ENCODE results near the gene GTPBP6.
"Not testable (repeated sequence)": the region's sequence is repeated elsewhere in the genome, so short reads cannot be mapped to it uniquely, and the experiment has no call there.

The GTPBP6 gene

DNA sequence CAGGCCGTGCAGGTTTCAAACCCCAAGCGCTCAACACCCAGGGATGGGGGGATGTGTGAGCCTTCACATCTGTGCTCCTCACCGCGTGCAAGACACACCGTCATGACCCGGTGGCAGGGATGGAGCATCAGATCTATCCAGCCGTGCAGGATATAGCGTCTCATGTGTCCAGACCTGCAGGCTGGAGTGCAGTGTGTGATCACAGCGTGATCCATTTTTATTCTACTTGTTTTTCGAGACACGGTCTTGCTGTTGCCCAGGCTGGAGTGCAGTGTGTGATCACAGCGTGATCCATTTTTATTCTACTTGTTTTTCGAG is 32.7 kb upstream of the GTPBP6 start:
- not testable (repeated sequence) for DNase-seq

DNA sequence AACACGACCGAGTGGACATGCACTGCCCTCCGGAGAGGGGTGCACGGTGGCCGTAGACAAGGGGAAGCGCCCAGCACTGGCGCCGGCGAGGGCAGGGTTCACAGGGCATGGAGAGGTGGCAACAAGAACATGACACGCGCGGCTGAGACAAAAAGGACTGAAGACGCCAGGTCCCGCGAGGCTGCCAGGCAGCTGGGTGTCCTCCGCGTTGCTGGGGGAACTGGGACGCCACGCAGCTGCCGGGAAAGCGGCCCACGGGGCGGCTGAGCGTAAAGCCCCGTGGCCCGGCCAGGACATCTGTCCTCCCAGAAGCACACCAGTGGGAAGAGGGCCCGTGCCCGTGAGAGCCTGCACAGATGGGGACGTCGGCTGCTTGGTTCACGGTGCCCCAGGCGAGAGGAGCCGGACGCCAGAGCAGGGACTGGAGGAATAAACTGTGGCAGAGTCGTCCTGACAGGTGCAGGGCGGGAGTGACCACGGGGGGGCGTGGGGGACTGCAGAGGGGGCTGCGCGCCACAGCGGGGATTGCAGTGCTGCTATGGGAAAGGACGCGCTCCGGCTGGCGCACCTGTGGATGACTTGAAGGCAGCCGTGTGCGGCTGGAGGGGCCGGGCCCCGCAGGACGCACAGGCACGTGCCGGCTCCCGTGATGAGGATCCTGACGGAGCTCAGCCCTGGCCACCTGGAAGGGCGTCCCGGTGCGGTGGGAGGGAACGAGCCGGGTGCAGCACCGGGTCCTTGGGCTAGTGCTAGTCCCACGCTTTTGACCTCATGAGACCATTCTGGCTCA is 32.1 kb upstream of the GTPBP6 start:
- DNase-seq: no peak

DNA sequence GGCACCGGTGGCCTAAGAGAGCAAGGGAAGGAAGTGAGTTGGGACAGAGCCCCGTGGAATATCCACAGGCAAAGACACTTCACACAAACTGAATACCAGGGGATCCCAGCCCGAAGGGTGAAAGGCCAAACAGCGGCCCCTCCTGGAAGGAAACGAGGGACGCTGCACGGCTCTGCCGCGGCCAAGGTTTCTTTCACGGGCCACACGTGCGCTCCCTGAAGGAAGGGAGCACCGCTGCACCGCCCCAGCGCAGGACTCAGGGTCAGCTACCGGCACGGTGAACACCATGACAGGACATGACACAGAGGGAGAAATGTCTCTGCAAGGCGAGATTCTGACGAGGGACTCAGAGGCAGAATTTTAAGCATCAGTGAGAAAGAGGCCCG is 31.5 kb upstream of the GTPBP6 start:
- DNase-seq: no peak

DNA sequence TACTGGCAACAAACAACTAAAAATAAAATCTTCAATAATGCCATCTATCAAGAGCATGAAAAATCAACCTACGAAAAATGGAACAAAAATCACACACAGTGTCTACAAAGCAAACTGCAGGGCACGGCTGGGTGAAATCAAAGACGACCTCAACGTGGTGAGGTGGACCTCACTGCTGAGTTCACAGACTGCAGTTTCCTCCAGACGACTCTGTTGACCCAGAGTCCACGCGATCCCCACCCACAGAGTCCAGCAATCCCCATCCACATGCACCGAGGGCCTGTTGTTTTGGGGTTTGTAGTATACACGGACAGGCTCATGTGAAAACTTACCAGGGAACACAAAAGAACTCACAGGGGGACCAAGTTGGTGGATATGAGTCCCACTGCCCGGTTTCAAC is 31.1 kb upstream of the GTPBP6 start:
- DNase-seq: no peak

DNA sequence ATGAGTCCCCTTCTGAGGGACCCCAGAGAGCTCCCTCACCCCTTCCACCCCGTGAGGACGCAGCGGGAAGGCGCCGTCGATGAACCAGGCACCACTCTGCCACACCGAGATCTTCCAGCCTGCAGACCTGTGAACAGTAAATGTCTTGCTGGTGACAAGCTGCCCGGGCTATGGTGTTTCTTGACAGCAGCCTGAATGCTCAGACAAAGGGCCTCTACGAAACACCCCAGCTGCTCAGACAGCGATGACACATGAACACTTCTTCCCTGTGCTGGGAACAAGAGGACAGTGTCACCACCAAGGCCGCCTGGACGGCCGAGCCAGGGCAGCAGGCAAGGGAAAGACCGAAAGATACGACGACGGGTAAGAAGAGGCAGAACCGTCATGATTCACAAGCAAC is 30.6 kb upstream of the GTPBP6 start:
- no peak for DNase-seq

DNA sequence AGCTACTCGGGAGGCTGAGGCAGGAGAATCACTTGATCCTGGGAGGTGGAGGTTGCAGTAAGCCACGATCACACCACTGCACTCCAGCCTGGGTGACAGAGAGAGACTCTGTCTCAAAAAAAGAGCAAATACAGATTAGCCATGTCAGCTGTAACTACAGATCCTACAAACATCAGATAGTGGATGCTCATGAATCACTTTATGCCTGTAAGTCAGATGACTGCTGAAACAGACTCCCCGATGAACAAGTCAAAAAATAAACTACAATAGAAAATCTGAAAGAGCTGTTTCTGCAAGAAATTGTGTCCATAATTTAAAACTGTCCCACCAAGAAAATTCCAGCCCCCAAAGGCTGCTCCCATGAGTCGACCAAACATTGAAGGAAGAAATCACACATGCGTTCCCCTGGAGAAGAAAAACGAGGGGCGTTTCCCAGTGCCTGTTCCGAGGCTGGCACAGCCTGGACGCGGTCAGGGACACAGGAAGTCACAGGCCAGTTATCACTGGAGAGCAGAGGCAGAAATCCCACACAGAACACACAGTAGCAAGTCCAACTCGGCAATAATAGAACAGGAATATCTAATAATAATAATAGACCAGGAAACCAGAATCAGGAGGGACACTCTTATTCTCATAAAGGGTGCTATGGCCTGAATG is 30.0 kb upstream of the GTPBP6 start:
- no peak for DNase-seq

DNA sequence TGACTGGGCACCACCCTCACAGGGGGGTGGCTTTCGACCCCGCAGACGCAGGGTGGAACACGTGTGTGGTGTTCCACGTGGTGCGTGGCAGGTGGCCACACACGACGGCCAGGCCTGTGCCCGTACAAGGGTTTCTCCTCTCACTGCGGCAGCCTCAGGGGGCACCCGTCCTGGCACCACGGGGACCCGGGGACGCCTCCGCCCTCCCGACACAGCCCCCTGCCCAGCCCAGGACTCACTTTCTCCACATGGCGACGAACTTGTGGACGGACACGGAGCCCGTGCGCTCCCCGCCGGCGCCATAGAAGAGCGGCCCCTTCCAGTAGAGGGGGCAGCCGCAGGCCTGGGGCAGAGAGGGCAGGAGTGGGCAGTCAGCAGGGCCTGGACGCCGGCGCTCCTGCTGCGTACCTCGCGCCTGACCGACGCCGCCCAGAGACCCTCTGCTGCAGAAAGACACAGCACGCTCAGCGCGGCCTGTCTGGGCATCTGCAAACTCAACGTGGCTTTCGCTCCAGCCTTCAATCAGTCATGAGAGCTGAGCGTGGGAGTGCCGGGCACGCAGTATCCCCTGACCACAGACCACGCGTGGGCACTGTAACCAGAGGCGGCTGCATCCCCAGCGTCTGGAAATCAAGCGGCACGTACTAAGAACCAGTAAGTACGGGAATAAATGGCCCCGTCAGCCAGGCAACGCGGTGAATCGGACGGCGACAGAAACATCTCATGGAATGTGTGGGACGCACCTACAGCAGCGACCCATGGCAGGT is 28.9 kb upstream of the GTPBP6 start:
- no peak for DNase-seq

DNA sequence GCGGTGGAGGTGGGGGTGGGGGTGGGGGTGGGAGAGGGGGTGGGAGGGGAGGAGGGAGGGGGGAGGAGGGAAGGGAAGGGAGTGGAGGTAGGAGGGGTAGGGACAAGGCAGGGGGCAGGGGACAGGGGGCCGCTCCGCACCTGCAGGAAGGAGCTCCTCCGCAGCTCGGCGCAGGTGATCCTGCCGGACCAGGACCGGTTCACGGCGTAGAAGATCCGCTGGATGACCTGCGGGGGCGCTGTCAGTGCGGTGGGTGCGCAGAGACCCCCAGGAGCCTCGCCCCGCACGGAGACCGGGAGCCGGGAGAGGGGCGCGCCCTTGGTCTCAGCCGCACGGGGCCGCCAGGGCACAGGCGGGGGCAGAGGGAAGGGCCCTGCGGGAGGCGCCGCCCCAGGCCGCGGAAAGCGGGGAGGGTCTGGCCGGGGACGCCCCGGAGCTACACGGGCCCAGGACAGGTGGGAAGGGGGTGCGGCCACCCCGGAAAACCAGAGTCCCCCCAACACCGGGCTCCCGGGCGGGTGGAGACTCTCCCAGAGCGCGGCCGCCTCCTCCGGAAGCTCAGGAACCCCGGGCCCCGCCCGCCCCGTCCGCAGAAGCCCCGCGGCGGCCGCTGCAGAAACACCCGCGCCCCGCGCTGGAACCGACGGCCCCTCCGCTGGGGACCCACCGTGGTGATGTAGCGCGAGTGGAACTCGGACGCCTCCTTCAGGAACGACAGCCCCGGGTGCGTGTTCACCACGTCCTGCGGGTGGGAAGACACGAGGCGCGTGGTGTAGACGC is 27.6 kb upstream of the GTPBP6 start:
- no peak for DNase-seq

DNA sequence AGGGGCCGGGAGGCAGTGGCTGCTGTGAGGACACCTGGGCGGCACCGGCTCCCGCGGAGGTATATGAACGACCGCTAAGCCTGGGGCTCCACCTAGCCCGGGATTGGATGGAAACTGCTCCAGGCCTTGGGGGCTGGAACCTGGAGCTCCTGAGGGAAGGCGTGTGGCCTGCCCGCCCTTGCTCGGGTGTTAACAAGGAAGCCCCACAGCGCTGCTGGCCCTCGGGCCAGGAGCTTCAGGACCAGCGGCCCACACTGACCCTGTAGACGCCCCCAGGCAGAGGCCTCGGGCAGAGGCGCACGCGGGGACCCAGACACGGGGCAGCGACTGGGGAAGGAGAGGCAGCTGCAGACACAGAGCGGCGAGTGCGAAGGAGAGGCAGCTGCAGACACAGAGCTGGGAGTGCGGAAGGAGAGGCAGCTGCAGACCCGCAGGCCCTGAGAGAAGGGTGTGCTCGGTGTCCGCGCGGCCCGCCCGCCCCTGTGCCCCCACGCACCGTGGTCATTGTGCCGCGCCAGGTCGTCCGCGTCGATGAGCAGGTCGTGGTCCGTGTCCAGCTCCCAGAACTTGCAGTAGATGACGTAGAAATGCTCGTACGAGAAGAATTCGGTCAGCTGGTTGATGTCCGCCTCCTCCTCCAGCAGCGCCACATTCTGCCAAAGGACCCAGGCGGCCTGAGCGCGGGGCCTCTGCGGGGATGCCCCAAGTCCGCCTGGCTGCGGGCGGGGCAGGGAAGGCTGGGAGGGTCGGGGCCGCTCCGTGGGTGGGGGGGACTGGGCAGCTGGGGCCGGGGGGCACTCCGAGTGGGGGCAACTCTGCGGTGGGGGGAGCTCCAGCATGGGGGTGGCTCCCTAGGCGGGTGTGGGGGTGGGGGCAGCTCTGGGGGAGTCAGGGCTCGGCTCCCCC is 26.7 kb upstream of the GTPBP6 start:
- no peak for DNase-seq

DNA sequence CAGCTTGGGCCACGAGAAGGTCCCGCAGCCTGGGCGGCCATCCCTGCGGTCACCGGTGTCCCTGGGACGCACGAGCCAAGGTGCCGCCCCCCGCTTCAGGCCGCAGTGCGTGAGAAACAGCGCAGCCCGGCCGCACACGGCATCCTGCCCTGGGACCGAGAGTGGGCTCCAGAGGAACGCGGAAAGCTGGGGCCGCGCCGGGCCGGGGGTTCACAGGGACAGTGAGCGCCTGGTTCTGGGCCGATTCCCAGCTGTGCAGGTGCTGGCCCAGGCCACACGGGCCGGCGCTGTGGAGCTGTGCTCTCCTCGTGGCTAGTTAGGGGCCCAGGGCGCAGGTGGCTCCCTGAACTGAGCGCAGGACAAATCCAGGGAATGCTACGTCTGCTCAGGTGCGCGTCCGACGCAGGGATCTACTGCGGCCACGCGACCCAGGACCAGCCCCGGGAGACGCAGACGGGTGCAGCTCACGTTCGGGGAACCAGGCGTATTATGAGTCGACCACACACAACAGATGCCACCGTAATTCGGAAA is 25.8 kb upstream of the GTPBP6 start:
- no peak for DNase-seq

DNA sequence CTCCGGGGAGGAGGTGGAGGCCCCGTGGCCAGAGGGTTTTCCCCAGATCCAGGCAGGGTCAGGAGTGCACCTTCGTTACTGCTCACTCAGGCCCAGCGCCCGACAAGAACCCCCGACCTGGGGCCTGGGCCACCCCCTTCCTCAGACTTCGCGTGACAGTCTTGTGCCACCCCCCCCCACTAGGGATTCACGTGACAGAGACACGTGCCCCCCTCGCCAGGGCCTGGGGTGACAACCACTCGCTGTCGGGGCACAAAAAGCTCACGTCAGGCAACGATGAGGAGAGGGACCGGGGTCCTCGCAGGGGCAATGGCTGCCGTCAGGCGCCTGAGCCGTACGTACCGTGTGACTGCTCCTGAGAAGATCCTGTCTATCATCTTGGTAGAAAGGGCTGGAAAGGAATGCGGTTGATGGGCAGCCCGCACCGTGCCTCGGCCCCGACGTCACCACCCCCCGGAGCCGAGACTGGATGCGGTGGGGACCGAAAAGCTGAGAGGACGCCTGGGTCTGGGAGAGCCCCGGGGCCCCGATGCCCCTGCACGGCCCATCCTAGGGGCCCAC is 23.0 kb upstream of the GTPBP6 start:
- no peak for DNase-seq

DNA sequence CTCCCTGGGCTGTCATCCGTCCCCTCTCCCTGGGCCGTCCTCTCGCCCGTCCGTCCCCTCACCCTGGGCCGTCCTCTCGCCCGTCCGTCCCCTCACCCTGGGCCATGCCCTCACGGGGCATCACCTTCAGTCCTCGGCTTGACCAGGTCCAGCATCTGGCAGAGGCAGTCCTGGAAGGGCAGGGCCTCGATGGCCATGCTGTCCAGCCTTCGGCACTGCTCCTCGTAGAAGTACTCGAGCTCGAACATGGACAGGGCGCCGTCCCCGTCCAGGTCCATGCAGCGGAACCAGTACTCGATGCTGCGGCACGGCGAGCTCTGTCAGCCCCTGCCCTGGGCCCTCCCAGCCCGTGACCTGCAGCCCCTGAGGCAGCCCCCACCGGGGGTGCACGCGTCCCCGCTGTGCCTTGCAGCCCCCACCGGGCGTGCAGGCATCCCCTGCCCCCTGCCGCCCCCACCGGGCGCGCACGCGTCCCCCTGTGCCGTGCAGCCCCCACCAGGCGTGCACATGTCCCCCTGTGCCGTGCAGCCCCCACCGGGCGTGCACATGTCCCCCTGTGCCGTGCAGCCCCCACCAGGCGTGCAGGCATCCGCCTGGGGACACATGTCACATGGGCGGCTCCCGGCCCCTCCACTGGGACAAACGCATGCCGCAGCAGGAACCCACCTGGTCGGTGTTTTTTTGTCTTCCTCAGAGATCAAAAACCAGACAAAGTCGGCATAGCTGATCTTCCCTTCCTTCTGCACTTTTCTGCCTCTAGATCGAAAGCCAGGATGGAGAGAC is 22.2 kb upstream of the GTPBP6 start:
- no peak for DNase-seq

DNA sequence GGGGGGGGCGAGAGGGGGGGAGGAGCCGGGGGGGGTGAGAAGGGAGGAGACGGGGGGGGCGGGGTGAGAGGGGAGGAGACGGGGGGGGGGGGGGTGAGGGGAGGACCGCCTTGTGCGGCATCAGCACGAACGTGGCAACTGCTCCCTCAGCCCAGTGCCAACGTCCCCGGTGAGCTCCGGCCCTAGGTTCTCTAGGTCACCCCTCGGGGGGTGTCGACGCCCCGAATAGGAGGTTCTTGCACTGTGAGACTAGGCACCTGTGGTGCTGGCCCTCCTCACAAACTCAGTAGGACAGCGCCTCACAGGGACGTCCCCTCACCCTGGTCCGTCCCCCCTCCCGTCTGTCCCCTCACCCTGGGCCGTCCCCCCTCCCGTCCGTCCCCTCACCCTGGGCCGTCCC is 21.5 kb upstream of the GTPBP6 start:
- no peak for DNase-seq

DNA sequence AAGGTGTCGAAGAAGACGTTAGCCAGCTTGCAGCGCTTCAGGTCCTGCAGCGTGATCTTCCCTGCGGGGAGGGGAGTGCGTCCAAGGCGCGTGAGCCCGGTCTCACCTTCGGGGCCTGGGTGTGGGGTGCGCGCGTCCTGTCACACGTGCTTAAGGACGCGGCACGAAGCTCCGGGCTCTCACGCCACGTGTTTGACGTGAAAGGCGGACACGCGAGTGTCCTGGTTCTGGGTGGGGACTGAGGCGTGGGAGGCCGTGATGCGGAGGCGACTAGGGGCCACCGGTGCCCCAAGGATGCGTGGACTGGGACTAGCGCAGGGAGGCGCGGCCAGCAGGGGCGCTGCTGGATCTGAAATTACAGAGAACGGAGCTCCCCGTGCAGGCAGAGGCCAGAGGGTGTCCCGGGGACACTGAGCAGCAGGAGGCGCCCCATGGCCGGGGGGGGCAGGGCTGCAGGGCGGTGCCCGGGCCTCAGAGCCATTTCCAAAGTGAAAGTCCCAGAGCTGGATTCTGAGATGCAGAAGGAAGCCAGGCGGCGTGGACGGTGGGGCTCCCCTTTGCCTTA is 20.3 kb upstream of the GTPBP6 start:
- no peak for DNase-seq

DNA sequence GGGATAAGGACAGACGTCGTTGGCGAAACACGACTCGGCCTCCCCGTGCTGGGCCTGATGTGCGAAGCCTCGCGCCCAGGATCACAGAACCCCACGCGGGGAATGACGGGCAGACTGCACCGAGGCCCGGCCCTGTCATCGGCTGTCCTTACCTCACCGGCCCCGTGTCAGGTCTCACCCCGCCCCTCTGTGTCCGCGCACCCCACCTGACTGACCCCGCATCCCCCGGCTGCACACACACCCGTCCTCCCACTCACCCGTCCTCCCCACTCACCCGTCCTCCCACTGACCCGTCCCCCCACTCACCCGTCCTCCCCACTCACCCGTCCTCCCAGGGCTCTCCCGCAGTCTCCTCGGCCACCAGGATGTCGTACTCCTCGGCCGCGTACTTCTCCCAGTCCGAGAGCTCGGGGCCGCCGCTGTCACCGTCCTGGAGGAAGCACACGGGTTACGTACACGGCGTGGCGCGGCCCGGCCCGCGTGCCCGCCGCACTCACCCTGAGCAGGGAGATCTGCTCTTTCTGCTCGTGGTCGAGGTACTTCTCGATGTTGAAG is 19.8 kb upstream of the GTPBP6 start:
- DNase-seq: no peak

DNA sequence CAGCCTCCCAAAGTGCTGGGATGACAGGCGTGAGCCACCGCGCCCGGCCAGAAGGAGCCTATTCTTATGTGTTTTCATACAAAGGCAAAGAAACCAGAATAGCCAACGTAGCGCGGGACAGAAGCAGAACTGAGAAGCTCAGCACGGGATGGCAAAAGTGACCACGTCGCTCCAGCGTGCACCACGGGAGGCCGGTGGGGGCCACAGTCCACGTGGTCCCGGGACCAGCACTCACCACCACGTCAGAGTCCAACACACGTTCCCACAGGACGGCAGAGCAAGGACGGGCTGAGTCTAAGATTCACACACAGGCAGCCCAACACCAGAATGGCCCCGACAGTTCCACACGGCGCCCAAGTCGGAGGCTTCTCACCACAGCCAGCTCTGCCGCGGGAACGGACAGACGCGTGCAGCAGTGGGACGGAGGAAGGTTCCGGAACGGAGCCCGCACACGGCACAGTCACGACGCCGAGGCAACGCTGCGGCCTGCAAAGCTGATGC is 18.8 kb upstream of the GTPBP6 start:
- DNase-seq: no peak

DNA sequence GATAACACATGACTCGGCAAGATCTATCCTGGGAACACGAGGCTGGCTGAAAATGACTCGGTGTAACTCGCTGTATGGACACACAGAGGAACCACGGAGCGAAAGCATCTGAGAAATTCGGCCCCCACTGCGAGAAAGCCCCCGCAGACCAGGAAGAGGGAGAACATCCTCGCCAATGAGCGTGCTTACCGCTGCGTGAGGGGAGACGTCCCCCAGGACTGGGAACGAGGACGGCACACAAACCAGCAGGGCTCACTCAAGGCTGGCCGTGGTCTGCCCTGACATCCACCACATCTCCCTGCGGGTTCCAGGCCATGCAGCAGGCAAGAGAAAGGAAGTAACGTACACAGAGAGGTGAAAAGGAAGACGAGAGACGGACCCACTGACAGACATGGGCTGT is 17.6 kb upstream of the GTPBP6 start:
- DNase-seq: no peak

DNA sequence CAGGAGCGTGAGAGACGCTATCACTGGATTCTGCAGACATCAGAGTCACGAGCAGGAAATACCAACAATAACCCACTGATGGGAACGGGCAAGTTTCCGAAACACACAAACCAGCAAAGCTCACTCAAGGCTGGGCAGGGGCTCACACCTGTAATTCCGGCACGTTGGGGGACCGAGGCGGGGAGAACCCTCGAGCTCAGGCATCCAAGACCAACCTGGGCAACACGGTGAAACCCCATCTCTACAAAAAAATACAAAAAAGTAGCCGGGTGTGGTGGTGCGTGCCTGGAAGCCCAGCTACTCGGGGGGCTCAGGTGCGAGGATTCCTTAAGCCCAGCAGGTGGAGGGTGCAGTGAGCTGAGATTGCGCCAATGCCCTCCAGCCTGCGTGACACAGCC is 17.2 kb upstream of the GTPBP6 start:
- no peak for DNase-seq

DNA sequence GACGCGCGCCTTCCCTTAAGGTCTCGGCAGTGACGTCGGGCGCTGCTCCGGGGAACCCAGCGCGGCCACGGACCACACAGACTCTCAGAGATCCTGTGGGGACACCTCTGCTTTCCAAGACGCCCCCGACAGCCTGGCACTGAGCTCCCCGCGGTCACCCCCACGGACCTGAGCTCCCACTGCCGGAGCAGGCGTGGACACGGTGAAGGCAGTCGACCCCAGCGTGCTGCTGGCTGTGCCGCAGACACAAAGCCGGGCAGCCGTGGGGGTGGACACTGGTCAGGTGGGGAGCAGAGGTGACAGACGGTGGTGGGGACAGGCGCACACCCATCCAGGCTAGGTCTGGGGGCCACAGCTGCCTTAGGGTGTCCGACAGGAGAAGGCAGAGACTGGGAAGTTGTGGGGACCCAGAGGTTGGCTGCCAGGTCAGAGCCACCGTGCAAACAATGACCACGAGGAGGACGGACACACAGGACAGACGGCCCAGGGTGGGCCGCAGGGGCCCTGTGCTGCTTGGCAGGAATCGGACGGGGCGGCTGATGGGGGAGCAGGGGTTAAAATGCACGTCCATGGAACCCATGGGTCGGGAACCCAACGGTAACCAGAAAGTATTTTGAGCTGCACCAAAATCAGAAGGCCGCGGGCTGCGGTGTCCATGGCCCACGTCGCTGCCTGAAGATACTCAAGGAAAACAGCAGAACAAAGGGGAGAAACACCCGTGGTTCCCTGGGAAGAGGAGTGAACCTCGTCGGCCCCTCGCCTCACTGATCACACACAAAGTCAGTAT is 16.6 kb upstream of the GTPBP6 start:
- DNase-seq: no peak
